Peyer's patch (tissue), 4 donors: ENCODE measurements around the gene CTBP1. TPM values are rescaled to one million over a fixed set of nuclear protein-coding genes. Genes with fewer than 3 reads are reported as not detected.

ENCODE experiments used
- DNase-seq, 3 donors: peaks; one replicate each; pipeline ENCODE4 v3.0.0-alpha.2; 2017 to 2019
- H3K27ac ChIP-seq, 4 donors: fragments of 200-600 bp; sonication (generic); one replicate each; pipeline ENCODE4 v1.5.1; 2016 to 2019
- H3K27me3 ChIP-seq, 2 donors: fragments of 200-600 bp; sonication (generic); one replicate each; pipeline ENCODE4 v1.5.1; 2019
- H3K36me3 ChIP-seq, 3 donors: fragments of 200-600 bp; sonication (generic); one replicate each; pipeline ENCODE4 v1.5.1; 2016 to 2019
- H3K4me1 ChIP-seq, 4 donors: fragments of 200-600 bp; sonication (generic); one replicate each; pipeline ENCODE4 v1.5.1; 2016 to 2019
- H3K4me3 ChIP-seq, 4 donors: fragments of 200-600 bp; sonication (generic); 1 replicate in 3 of 4; 2 replicates in 1 of 4; pipeline ENCODE4 v1.5.1; 2016 to 2019; ENCODE audit warnings: mild to moderate bottlenecking in 1 of 4
- H3K9me3 ChIP-seq, 4 donors: fragments of 200-600 bp; sonication (generic); one replicate each; pipeline ENCODE4 v1.5.1; 2016 to 2019; ENCODE audit warnings: mild to moderate bottlenecking in 1 of 4
- POLR2A ChIP-seq, 2 donors: fragments of 450-650 bp; IDR thresholded peaks; one replicate each; pipeline ENCODE4 v1.5.1; 2017; ENCODE audit warnings: antibody characterized with exemption in 2 of 2, mild to moderate bottlenecking in 2 of 2, moderate library complexity in 2 of 2
- total RNA-seq, 4 donors: library from RNA; depleted of rRNA; stranded (reverse); fragments of >200 nt; gene quantifications; one replicate each; pipeline ENCODE4 v1.1.0, GENCODE V29; 2016
- TF ChIP-seq, protein P1 (sequence below), 6 experiments: fragments of 450-650 bp in 4 of 6; fragments of 200-600 bp in 2 of 6; sonication (generic) in 1 of 6; IDR thresholded peaks; one replicate each; pipeline ENCODE4 v1.5.1; 2017 to 2019; ENCODE audit warnings: antibody characterized with exemption in 6 of 6, mild to moderate bottlenecking in 3 of 6, moderate library complexity in 1 of 6

CTBP1 gene
- total RNA-seq, 4 donors from 2014 or later: 245 to 371 (median 288) TPM

DNA sequence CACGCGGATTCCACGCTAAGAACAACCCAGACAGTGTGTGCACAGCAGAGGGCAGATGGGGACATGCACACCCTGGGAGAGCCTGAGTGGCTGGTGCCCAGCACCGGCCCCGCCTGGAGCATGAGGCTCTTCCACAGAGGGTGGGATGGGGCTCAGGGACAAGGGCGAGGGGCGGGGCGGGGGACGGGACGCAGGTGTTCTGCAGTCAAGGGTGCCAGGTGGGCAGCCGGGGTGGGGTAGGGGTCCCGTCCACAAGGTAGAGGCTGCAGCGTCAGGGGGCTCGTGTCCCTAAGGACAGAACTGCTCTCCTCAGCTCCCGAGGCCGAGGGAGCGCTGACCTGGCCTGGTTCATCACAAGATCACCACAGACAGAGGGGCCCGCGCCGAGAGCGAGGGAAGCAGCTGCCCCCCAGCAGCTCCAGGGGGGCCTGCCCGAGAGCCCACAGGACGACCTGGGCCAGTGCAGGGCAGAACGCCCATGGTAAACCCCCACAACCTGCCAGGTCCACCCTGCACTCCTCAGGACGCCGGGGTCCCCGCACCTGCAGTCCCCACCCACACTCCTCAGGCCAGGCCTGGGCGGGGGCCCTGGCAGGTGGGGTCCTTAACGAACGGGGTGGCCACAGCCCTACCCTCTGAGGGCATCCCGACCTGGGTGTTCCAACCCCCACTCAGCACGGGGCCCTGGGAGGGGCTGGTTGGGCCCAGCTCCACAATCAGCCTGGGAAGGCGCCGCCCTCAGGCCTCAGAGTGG is 26.7 kb downstream of the CTBP1 start:
- TF ChIP-seq, protein P1, sequence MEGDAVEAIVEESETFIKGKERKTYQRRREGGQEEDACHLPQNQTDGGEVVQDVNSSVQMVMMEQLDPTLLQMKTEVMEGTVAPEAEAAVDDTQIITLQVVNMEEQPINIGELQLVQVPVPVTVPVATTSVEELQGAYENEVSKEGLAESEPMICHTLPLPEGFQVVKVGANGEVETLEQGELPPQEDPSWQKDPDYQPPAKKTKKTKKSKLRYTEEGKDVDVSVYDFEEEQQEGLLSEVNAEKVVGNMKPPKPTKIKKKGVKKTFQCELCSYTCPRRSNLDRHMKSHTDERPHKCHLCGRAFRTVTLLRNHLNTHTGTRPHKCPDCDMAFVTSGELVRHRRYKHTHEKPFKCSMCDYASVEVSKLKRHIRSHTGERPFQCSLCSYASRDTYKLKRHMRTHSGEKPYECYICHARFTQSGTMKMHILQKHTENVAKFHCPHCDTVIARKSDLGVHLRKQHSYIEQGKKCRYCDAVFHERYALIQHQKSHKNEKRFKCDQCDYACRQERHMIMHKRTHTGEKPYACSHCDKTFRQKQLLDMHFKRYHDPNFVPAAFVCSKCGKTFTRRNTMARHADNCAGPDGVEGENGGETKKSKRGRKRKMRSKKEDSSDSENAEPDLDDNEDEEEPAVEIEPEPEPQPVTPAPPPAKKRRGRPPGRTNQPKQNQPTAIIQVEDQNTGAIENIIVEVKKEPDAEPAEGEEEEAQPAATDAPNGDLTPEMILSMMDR (IDR thresholded peaks at IDR 0.05): no peak
- no peak for TF ChIP-seq POLR2A (IDR thresholded peaks at IDR 0.05)
- DNase-seq: no peak
- no peaks in the 10 kb centered on the region for H3K27me3 ChIP-seq
- peaks cover 4 to 21% (median 9%) of the 10 kb centered on the region in 4 donors for H3K4me1 ChIP-seq
- peaks cover 0 to 82% (median 0%) of the 10 kb centered on the region in 3 donors for H3K36me3 ChIP-seq
- no peak overlapping the region for H3K4me3 ChIP-seq
- no peaks in the 10 kb centered on the region for H3K9me3 ChIP-seq
- H3K27ac ChIP-seq: no peak overlapping the region

DNA sequence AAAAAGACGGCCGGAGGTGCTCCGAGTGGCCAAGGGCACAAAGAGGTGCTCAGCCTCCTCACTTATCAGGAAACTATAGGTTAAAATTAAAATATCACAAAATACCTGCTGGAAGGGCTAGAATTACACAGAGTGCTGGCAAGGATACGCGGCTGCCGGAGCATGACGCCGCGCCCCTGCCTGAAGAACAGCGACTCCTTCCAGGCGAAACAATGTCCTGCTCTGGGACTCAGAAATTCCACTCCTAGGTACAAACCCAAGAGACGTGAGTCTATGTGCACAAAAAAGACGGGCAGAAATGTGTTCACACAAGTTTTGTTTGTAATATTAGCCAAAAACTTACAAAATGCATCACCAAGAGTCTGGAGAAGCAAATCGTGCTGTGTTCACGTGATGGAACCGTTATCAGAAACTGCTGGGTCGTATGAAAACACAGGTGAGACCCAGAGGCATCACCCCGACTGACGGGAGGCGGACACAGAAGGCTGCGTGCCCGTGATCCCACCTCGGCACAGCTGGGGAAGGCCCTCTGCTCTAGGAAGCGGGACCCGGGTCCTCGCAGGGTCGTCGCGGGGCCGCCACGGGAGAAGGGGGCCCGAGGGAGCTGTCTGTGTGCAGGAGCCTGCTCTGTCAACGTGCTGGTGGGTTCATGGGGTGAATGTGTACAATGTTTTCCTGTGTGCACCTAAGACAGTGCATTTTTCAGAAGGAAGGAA is 27.6 kb downstream of the CTBP1 start:
- TF ChIP-seq, protein P1 (IDR thresholded peaks at IDR 0.05): no peak
- no peak for TF ChIP-seq POLR2A (IDR thresholded peaks at IDR 0.05)
- peaks cover 6 to 30% (median 17%) of the 10 kb centered on the region in 4 donors for H3K4me1 ChIP-seq
- no peaks in the 10 kb centered on the region for H3K27me3 ChIP-seq
- peaks cover 0 to 81% (median 0%) of the 10 kb centered on the region in 3 donors for H3K36me3 ChIP-seq
- H3K9me3 ChIP-seq: no peaks in the 10 kb centered on the region
- DNase-seq: no peak
- no peak overlapping the region for H3K4me3 ChIP-seq
- no peak overlapping the region for H3K27ac ChIP-seq

DNA sequence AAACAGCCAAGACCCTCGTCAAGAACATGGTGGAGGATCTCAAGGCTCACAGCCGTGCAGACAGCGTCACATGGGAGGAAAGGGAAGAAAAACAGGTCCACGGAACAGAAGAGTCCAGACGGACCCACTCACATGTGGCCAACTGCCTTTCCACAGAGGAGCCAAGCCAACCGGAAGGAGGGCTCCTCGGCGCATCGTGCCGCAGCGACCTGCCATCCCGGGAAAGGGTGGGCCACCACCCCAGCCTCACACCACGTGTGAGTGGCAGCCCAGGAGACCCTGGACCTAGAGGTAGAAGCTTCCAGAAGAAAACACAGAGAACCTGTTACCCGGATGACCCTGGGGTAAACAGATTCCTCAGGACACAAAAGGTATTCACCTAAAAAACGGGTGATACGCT is 28.4 kb downstream of the CTBP1 start:
- Histone ChIP-seq H3K27ac (no peak overlapping the region), H3K9me3 (no peaks in the 10 kb centered on the region), H3K4me1 (peaks cover 6 to 35% (median 24%) of the 10 kb centered on the region in 4 donors), H3K4me3 (no peak overlapping the region), H3K27me3 (no peaks in the 10 kb centered on the region), H3K36me3 (peaks cover 0 to 81% (median 0%) of the 10 kb centered on the region in 3 donors)
- DNase-seq: no peak
- TF ChIP-seq POLR2A (IDR thresholded peaks at IDR 0.05): no peak
- TF ChIP-seq, protein P1 (IDR thresholded peaks at IDR 0.05): no peak

DNA sequence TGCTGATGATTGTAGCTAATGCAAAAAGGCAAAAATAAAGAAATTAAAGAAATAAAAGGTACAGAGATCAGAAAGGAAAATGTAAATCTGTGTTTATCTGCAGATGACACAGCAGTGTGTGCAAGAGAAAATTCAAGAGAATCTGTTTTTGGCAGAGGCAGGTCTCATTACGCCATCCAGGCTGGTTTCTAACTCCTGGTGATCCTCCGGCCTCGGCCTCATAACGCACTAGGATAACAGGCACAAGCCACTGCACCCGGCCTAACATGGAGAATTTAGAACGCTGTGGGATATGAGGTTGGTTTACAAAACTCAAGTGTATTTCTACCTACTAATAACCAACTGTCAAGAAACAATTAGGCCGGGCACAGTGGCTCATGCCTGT is 29.4 kb downstream of the CTBP1 start:
- Histone ChIP-seq H3K4me1 (peaks cover 6 to 38% (median 28%) of the 10 kb centered on the region in 4 donors), H3K27ac (peak overlapping the region; percentile 12 to 66 (median 38)), H3K4me3 (no peak overlapping the region), H3K27me3 (no peaks in the 10 kb centered on the region), H3K36me3 (peaks cover 0 to 81% (median 0%) of the 10 kb centered on the region in 3 donors), H3K9me3 (no peaks in the 10 kb centered on the region)
- no peak for DNase-seq
- no peak for TF ChIP-seq POLR2A (IDR thresholded peaks at IDR 0.05)
- TF ChIP-seq, protein P1 (IDR thresholded peaks at IDR 0.05): no peak

DNA sequence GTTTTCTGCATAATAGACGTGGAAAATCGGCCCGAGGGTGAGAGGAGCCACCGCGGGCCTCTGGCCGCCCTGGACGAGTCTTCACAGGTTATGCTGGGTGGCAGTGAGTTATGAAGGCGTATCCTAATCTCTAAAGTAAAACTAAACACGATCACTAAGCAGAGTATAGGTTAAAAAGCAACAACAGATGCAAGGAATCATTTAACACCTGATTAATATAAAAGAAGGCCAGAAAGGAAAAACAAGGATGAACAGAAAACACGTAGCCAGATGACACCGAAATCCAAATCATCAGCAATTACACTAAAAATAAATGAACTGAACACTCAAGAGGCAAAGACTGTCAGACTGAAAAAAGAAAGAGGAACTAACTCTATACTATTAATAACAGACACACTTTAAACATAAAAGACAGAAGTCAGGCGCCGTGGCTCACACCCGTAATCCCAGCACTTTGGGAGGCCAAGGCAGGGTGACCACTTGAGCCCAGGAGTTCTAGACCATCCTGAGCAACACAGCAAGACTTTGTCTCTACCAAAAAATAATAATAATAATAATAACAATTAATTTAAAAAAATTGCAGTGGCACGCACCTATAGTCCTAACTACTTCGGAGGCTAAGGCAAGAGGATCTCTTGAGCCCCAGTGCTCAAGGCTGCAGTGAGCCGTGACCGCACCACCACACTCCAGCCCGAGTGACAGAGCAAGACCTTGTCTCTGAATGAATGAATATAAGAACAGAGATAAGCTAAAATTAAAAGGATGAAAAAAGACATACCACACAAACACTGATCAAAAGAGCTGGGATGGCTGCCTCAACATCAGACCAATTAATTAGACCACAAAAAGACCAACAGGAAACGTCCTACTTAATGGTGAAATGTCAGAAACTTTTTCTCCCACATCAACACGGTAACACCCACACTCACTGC is 30.0 kb downstream of the CTBP1 start:
- H3K4me3 ChIP-seq: peak overlapping the region in 1 of 4 donors; percentile 6
- H3K27ac ChIP-seq: peak overlapping the region; percentile 17 to 66 (median 38)
- H3K36me3 ChIP-seq: peaks cover 0 to 81% (median 0%) of the 10 kb centered on the region in 3 donors
- H3K27me3 ChIP-seq: no peaks in the 10 kb centered on the region
- peaks cover 6 to 38% (median 28%) of the 10 kb centered on the region in 4 donors for H3K4me1 ChIP-seq
- TF ChIP-seq POLR2A (IDR thresholded peaks at IDR 0.05): no peak
- TF ChIP-seq, protein P1 (IDR thresholded peaks at IDR 0.05): no peak
- peak in 2 of 3 donors; percentile 72 to 74 for DNase-seq
- no peaks in the 10 kb centered on the region for H3K9me3 ChIP-seq
